ENCODE results near the gene FBXL14.

DNA sequence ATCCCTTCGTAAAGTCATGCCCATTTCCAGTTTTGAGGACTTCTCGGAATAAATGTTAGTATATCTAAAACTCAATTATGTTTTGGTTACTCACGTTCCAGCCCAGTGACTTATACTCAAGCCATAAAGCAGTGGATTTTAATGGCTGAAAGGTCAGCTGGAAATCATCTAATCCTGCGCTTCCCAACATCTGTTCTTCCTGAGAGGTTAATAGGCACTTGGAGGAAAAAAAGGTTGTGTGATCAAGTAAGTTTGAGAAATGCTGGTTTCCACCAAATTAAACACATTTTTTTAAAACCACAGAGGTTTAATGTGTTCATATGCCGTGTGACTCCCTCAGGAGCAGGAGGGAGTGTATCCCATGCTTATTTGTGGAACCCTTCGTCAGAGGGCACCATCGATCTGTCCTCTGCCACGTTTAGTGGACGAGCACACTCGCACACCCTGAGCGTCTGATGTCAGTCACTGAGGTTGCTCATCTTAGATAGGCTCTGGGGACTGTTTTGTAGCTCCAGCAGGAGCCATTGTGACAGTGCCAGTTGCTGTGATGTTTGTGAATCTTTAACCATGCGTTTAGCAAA is 41.4 kb downstream of the FBXL14 start:
- TF ChIP-seq, protein P1, sequence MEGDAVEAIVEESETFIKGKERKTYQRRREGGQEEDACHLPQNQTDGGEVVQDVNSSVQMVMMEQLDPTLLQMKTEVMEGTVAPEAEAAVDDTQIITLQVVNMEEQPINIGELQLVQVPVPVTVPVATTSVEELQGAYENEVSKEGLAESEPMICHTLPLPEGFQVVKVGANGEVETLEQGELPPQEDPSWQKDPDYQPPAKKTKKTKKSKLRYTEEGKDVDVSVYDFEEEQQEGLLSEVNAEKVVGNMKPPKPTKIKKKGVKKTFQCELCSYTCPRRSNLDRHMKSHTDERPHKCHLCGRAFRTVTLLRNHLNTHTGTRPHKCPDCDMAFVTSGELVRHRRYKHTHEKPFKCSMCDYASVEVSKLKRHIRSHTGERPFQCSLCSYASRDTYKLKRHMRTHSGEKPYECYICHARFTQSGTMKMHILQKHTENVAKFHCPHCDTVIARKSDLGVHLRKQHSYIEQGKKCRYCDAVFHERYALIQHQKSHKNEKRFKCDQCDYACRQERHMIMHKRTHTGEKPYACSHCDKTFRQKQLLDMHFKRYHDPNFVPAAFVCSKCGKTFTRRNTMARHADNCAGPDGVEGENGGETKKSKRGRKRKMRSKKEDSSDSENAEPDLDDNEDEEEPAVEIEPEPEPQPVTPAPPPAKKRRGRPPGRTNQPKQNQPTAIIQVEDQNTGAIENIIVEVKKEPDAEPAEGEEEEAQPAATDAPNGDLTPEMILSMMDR (IDR thresholded peaks at IDR 0.05; ENCODE audit: insufficient read depth, low read length, poor library complexity, severe bottlenecking), result no peak
- no peak for TF ChIP-seq EZH2phosphoT487 (conservative IDR thresholded peaks at IDR 0.05; ENCODE audit: low read length)

Data from SU-DHL-6 (cell line).